Spinal cord (tissue), 10 donors: Measurements from ENCODE around the gene ZBTB12. TPM values are rescaled to one million over a fixed set of nuclear protein-coding genes. Genes with fewer than 3 reads are reported as not detected.

Experiments
- DNase-seq, 6 donors: peaks; one replicate each; pipeline versions ENCODE4 v3.0.0 to v3.0.0-alpha.2; 2013 to 2015; ENCODE audit warnings: low spot score in 6 of 6, low read depth in 4 of 6
- H3K27ac ChIP-seq: one replicate; pipeline ENCODE4 v1.5.1; 2013; ENCODE audit warnings: low read depth, low read length, control low read depth
- H3K27me3 ChIP-seq: one replicate; pipeline ENCODE4 v1.6.1; 2013; ENCODE audit warnings: low read length; ENCODE audit not compliant: control insufficient read depth, insufficient read depth
- H3K36me3 ChIP-seq: one replicate; pipeline ENCODE4 v1.6.1; 2013; ENCODE audit warnings: low read length; ENCODE audit not compliant: control insufficient read depth, insufficient read depth
- H3K4me1 ChIP-seq: one replicate; pipeline ENCODE4 v1.6.1; 2013; ENCODE audit warnings: low read length; ENCODE audit not compliant: control insufficient read depth, insufficient read depth
- H3K4me3 ChIP-seq: one replicate; pipeline ENCODE4 v1.5.1; 2013; ENCODE audit warnings: low read depth, low read length, control low read depth
- H3K9me3 ChIP-seq: one replicate; pipeline ENCODE4 v1.6.1; 2013; ENCODE audit warnings: low read length; ENCODE audit not compliant: control insufficient read depth, insufficient read depth
- WGBS: methylation state at CpG from one replicate; pipeline ENCODE4 v1.1.5; 2013; ENCODE audit warnings: missing lambda C conversion rate; ENCODE audit not compliant: insufficient coverage; 5-methylcytosine and 5-hydroxymethylcytosine counted together
- polyA plus RNA-seq, 2 donors: library from polyadenylated mRNA; unstranded; fragments of 120-200 nt; gene quantifications; one replicate each; pipeline ENCODE4 v1.2.1, GENCODE V29; 2013; ENCODE audit not compliant: insufficient read length in 2 of 2
- total RNA-seq, 2 donors: library from RNA; depleted of rRNA in 1 of 2; stranded (reverse); fragments of 120-200 nt in 1 of 2; fragments of >200 nt in 1 of 2; gene quantifications; one replicate each; pipeline versions ENCODE4 v1.2.3 to v1.2.4, GENCODE V29; 2013 to 2014
- donor health status: healthy.

Gene ZBTB12
- total and polyA plus RNA-seq, 4 donors: 7.8 to 37.9 (median 22.6) TPM

- H3K36me3 ChIP-seq: no peaks in the 10 kb centered on the region
- H3K27ac ChIP-seq: no peak overlapping the region
- H3K9me3 ChIP-seq: no peaks in the 10 kb centered on the region
- H3K4me1 ChIP-seq: no peaks in the 10 kb centered on the region
- 71% methylated on average over 10 of the region's 11 CpGs for WGBS
- DNase-seq: no peak
- no peaks in the 10 kb centered on the region for H3K27me3 ChIP-seq
- H3K4me3 ChIP-seq: no peak overlapping the region
Observed at GRCh38 chr6:31927863-31928671, 26.2 kb upstream of the ZBTB12 start.

- Histone ChIP-seq H3K9me3 (no peaks in the 10 kb centered on the region), H3K4me3 (no peak within 1 kb of the TSS), H3K36me3 (no peaks in the 10 kb centered on the region), H3K27ac (no peak within 1 kb of the TSS), H3K4me1 (no peaks in the 10 kb centered on the region), H3K27me3 (no peaks in the 10 kb centered on the region)
- 53% methylated on average over 3 of the region's 11 CpGs for WGBS
- DNase-seq: no peak
Observed at GRCh38 chr6:31927242-31927862, 25.5 kb upstream of the ZBTB12 start, which contains the start of gene C2. Gene C2, plus strand, starts transcription at chr6:31927717. Its CDS starts 36 bp downstream, at chr6:31927753.

GRCh38 chr6:31922942-31923341 lies 21.1 kb upstream of the ZBTB12 start:
- Histone ChIP-seq H3K9me3 (no peaks in the 10 kb centered on the region), H3K27me3 (no peaks in the 10 kb centered on the region), H3K27ac (no peak overlapping the region), H3K36me3 (no peaks in the 10 kb centered on the region), H3K4me1 (no peaks in the 10 kb centered on the region), H3K4me3 (no peak overlapping the region)
- WGBS: 17% methylated on average over 4 of the region's 5 CpGs
- DNase-seq: no peak

GRCh38 chr6:31920811-31921210 lies 18.9 kb upstream of the ZBTB12 start:
- no peak overlapping the region for H3K4me3 ChIP-seq
- 83% methylated on average over 1 of the region's 2 CpGs for WGBS
- H3K9me3 ChIP-seq: no peaks in the 10 kb centered on the region
- DNase-seq: no peak
- H3K4me1 ChIP-seq: no peaks in the 10 kb centered on the region
- no peak overlapping the region for H3K27ac ChIP-seq
- no peaks in the 10 kb centered on the region for H3K36me3 ChIP-seq
- no peaks in the 10 kb centered on the region for H3K27me3 ChIP-seq

GRCh38 chr6:31919624-31920303 lies 17.9 kb upstream of the ZBTB12 start:
- no CpG with 5 or more reads among the region's 6 CpGs for WGBS
- no peaks in the 10 kb centered on the region for H3K4me1 ChIP-seq

GRCh38 chr6:31918069-31918720 lies 16.3 kb upstream of the ZBTB12 start:
- H3K36me3 ChIP-seq: no peaks in the 10 kb centered on the region
- no peak overlapping the region for H3K4me3 ChIP-seq
- WGBS: 91% methylated on average over 4 of the region's 8 CpGs
- no peaks in the 10 kb centered on the region for H3K9me3 ChIP-seq
- no peaks in the 10 kb centered on the region for H3K4me1 ChIP-seq
- no peaks in the 10 kb centered on the region for H3K27me3 ChIP-seq
- DNase-seq: no peak
- no peak overlapping the region for H3K27ac ChIP-seq

More at GRCh38 chr6:31919624-31920303, 17.9 kb upstream of the ZBTB12 start:
- no peak overlapping the region for H3K27ac ChIP-seq
- no peak for DNase-seq
- no peaks in the 10 kb centered on the region for H3K27me3 ChIP-seq
- H3K9me3 ChIP-seq: no peaks in the 10 kb centered on the region
- no peak overlapping the region for H3K4me3 ChIP-seq
- no peaks in the 10 kb centered on the region for H3K36me3 ChIP-seq

- H3K36me3 ChIP-seq: no peaks in the 10 kb centered on the region
- no peak for DNase-seq
- 78% methylated on average over 5 of the region's 6 CpGs for WGBS
- H3K27me3 ChIP-seq: no peaks in the 10 kb centered on the region
- no peak overlapping the region for H3K27ac ChIP-seq
- H3K4me3 ChIP-seq: no peak overlapping the region
- no peaks in the 10 kb centered on the region for H3K4me1 ChIP-seq
- H3K9me3 ChIP-seq: no peaks in the 10 kb centered on the region
Observed at GRCh38 chr6:31915756-31916155, 13.9 kb upstream of the ZBTB12 start.

- Histone ChIP-seq H3K27ac (no peak overlapping the region), H3K9me3 (no peaks in the 10 kb centered on the region)
- DNase-seq: no peak
Observed at GRCh38 chr6:31915351-31915750, 13.5 kb upstream of the ZBTB12 start.

GRCh38 chr6:31911826-31912585 lies 10.1 kb upstream of the ZBTB12 start:
- Histone ChIP-seq H3K4me3 (no peak overlapping the region), H3K4me1 (no peaks in the 10 kb centered on the region), H3K36me3 (no peaks in the 10 kb centered on the region), H3K9me3 (no peaks in the 10 kb centered on the region), H3K27me3 (no peaks in the 10 kb centered on the region), H3K27ac (no peak overlapping the region)
- WGBS: 76% methylated on average over 11 of the region's 11 CpGs
- no peak for DNase-seq

More at GRCh38 chr6:31915351-31915750, 13.5 kb upstream of the ZBTB12 start:
- no peaks in the 10 kb centered on the region for H3K36me3 ChIP-seq
- no peak overlapping the region for H3K4me3 ChIP-seq
- H3K4me1 ChIP-seq: no peaks in the 10 kb centered on the region
- no peaks in the 10 kb centered on the region for H3K27me3 ChIP-seq
